WTC11 (cell line): ENCODE results near the gene MRPL55. TPM values are rescaled to one million over a fixed set of nuclear protein-coding genes. Genes with fewer than 3 reads are reported as not detected.
A peak's percentile ranks its signal among the peaks of the same experiment; 100 is the strongest.

Source experiments
- ATAC-seq: fragments of 200-7000 bp; cut with Tn5 transposase; 2 replicates; pipeline ENCODE4 v1.10.0; 2021; ENCODE audit warnings: mild to moderate bottlenecking, moderate library complexity
- CTCF ChIA-PET: fragments of 300-600 bp; sonication (Branson Sonifier 250); formaldehyde crosslinking; loops from one replicate; lab custom pipeline; 2021; ENCODE audit warnings: antibody characterized with exemption; lab: Charles Lee
- POLR2A ChIA-PET: fragments of 350-600 bp; sonication (Branson Sonifier 250); formaldehyde crosslinking; loops from one replicate; lab custom pipeline; 2021; ENCODE audit warnings: antibody characterized with exemption; lab: Charles Lee
- DNase-seq: peaks from one replicate; pipeline ENCODE4 v3.0.0; 2021; ENCODE audit warnings: low spot score
- H3K27ac Mint-ChIP-seq: 2 replicates; pipeline ENCODE4 v1.8.0; 2021; ENCODE audit warnings: mixed read lengths
- H3K27me3 Mint-ChIP-seq: 2 replicates; pipeline ENCODE4 v1.8.0; 2021; ENCODE audit warnings: low read depth, mild to moderate bottlenecking, moderate library complexity, mixed read lengths
- H3K36me3 Mint-ChIP-seq: 2 replicates; pipeline ENCODE4 v1.8.0; 2021; ENCODE audit warnings: mixed read lengths
- H3K4me1 Mint-ChIP-seq: 2 replicates; pipeline ENCODE4 v1.8.0; 2022; ENCODE audit warnings: mixed read lengths
- H3K4me3 Mint-ChIP-seq: 2 replicates; pipeline ENCODE4 v1.8.0; 2021; ENCODE audit warnings: mild to moderate bottlenecking, moderate library complexity, mixed read lengths
- H3K9me3 Mint-ChIP-seq: 2 replicates; pipeline ENCODE4 v1.8.0; 2021; ENCODE audit warnings: mixed read lengths
- ATF2 ChIP-seq: sonication (generic); formaldehyde crosslinking; IDR thresholded peaks from 2 replicates; pipeline ENCODE4 v1.8.1; 2022; ENCODE audit warnings: low read depth, missing genetic modification reagents, borderline replicate concordance
- ATF3 ChIP-seq: sonication (generic); formaldehyde crosslinking; conservative IDR thresholded peaks from 2 replicates; pipeline ENCODE4 v1.8.1; 2022; ENCODE audit warnings: mild to moderate bottlenecking, missing genetic modification reagents
- ATF6 ChIP-seq: sonication (generic); formaldehyde crosslinking; IDR thresholded peaks from 2 replicates; pipeline ENCODE4 v1.8.1; 2023; ENCODE audit warnings: mild to moderate bottlenecking, missing genetic modification reagents
- CREM ChIP-seq: sonication (generic); formaldehyde crosslinking; IDR thresholded peaks from 2 replicates; pipeline ENCODE4 v1.8.1; 2022; ENCODE audit warnings: mild to moderate bottlenecking, missing genetic modification reagents, moderate library complexity
- FOXJ3 ChIP-seq: sonication (generic); formaldehyde crosslinking; IDR thresholded peaks from 2 replicates; pipeline ENCODE4 v1.9.0; 2021; ENCODE audit warnings: missing genetic modification reagents, mild to moderate bottlenecking, borderline replicate concordance
- GRHL2 ChIP-seq: fragments of 250-450 bp; sonication (Bioruptor Pico); IDR thresholded peaks from 2 replicates; pipeline ENCODE4 v1.8.0; 2022; ENCODE audit warnings: mild to moderate bottlenecking, moderate library complexity; ENCODE audit not compliant: insufficient replicate concordance, severe bottlenecking
- GTF2I ChIP-seq: fragments of 250-450 bp; sonication (Bioruptor Pico); conservative IDR thresholded peaks from 2 replicates; pipeline ENCODE4 v1.4.0; 2021; ENCODE audit warnings: mild to moderate bottlenecking
- HMGXB4 ChIP-seq: sonication (generic); formaldehyde crosslinking; IDR thresholded peaks from 2 replicates; pipeline ENCODE4 v1.8.1; 2023; ENCODE audit warnings: mild to moderate bottlenecking, moderate library complexity, missing genetic modification reagents
- IRF2 ChIP-seq: sonication (generic); formaldehyde crosslinking; IDR thresholded peaks from 2 replicates; pipeline ENCODE4 v1.8.0; 2022; ENCODE audit warnings: low read depth, missing genetic modification reagents, borderline replicate concordance
- NFATC4 ChIP-seq: fragments of 250-450 bp; sonication (Bioruptor Pico); IDR thresholded peaks from 2 replicates; pipeline ENCODE4 v1.9.0; 2021; ENCODE audit warnings: mild to moderate bottlenecking
- NFYB ChIP-seq: sonication (generic); formaldehyde crosslinking; conservative IDR thresholded peaks from 2 replicates; pipeline ENCODE4 v1.8.0; 2022; ENCODE audit warnings: low read depth, missing genetic modification reagents
- PRDM15 ChIP-seq: sonication (generic); formaldehyde crosslinking; IDR thresholded peaks from 2 replicates; pipeline ENCODE4 v1.8.0; 2022; ENCODE audit warnings: missing genetic modification reagents
- SMAD3 ChIP-seq: sonication (generic); formaldehyde crosslinking; IDR thresholded peaks from 2 replicates; pipeline ENCODE4 v1.8.0; 2022; ENCODE audit warnings: missing genetic modification reagents, mild to moderate bottlenecking, borderline replicate concordance
- SMAD4 ChIP-seq: sonication (generic); formaldehyde crosslinking; IDR thresholded peaks from 2 replicates; pipeline ENCODE4 v1.8.0; 2022; ENCODE audit warnings: mild to moderate bottlenecking, missing genetic modification reagents
- SOX15 ChIP-seq: fragments of 250-450 bp; sonication (Bioruptor Pico); IDR thresholded peaks from 2 replicates; pipeline ENCODE4 v1.9.0; 2021; ENCODE audit warnings: mild to moderate bottlenecking
- USF2 ChIP-seq: sonication (generic); formaldehyde crosslinking; IDR thresholded peaks from 2 replicates; pipeline ENCODE4 v1.8.1; 2023; ENCODE audit warnings: mild to moderate bottlenecking, missing genetic modification reagents, moderate library complexity
- ZBTB21 ChIP-seq: sonication (generic); formaldehyde crosslinking; IDR thresholded peaks from 2 replicates; pipeline ENCODE4 v1.8.1; 2023; ENCODE audit warnings: mild to moderate bottlenecking, missing genetic modification reagents, borderline replicate concordance
- ZNF121 ChIP-seq: sonication (generic); formaldehyde crosslinking; IDR thresholded peaks from 2 replicates; pipeline ENCODE4 v1.8.0; 2023; ENCODE audit warnings: missing genetic modification reagents
- ZNF219 ChIP-seq: sonication (generic); formaldehyde crosslinking; IDR thresholded peaks from 2 replicates; pipeline ENCODE4 v1.8.0; 2023; ENCODE audit warnings: missing genetic modification reagents, mild to moderate bottlenecking, borderline replicate concordance
- ZNF232 ChIP-seq: sonication (generic); formaldehyde crosslinking; IDR thresholded peaks from 2 replicates; pipeline ENCODE4 v1.8.0; 2022; ENCODE audit warnings: mild to moderate bottlenecking, missing genetic modification reagents
- ZNF281 ChIP-seq: sonication (generic); formaldehyde crosslinking; IDR thresholded peaks from 2 replicates; pipeline ENCODE4 v1.8.0; 2023; ENCODE audit warnings: mild to moderate bottlenecking, missing genetic modification reagents
- ZNF317 ChIP-seq: sonication (generic); formaldehyde crosslinking; IDR thresholded peaks from 2 replicates; pipeline ENCODE4 v1.8.1; 2023; ENCODE audit warnings: low read depth, mild to moderate bottlenecking, moderate library complexity, missing genetic modification reagents, borderline replicate concordance
- total RNA-seq: library from RNA; stranded (reverse); gene quantifications from 3 replicates; pipeline ENCODE4 v1.2.3, GENCODE V29; 2021

Gene MRPL55
- total RNA-seq, 1 experiment from 2014 or later: 66.9 TPM

GRCh38 chr1:228071839-228072657 is 37.1 kb downstream of the MRPL55 start:
- no peaks in the 10 kb centered on the region for H3K36me3 Mint-ChIP-seq
- H3K4me3 Mint-ChIP-seq: no peak overlapping the region
- ChIA-PET CTCF (no interaction called here), POLR2A (no interaction called here)
- no peak for DNase-seq
- H3K27ac Mint-ChIP-seq: no peak overlapping the region
- peak; percentile 47 for ATAC-seq
- H3K4me1 Mint-ChIP-seq: 0 out of 2 replicates have a peak, but pooled peaks cover 4% of the 10 kb centered on the region
- H3K27me3 Mint-ChIP-seq: peaks cover 86% of the 10 kb centered on the region
- TF ChIP-seq SMAD4 (CRISPR knock-in tag) (no peak), USF2 (CRISPR knock-in tag) (no peak), ZNF219 (CRISPR knock-in tag) (no peak), GTF2I (no peak), SOX15 (CRISPR knock-in tag) (no peak), ZNF281 (no peak)
- no peaks in the 10 kb centered on the region for H3K9me3 Mint-ChIP-seq

GRCh38 chr1:228070851-228071250 is 38.2 kb downstream of the MRPL55 start:
- ChIA-PET POLR2A (no interaction called here), CTCF (no interaction called here)
- Mint-ChIP-seq H3K36me3 (no peaks in the 10 kb centered on the region), H3K27me3 (peaks cover 86% of the 10 kb centered on the region), H3K9me3 (no peaks in the 10 kb centered on the region), H3K27ac (no peak overlapping the region), H3K4me1 (0 out of 2 replicates have a peak, but pooled peaks cover 4% of the 10 kb centered on the region), H3K4me3 (no peak overlapping the region)
- DNase-seq: no peak
- ATAC-seq: no peak
- TF ChIP-seq ZBTB21 (no peak), IRF2 (no peak), SMAD3 (CRISPR knock-in tag) (no peak), CREM (no peak), ZNF232 (CRISPR knock-in tag) (no peak), ATF6 (CRISPR knock-in tag) (no peak), PRDM15 (CRISPR knock-in tag) (no peak), ATF2 (CRISPR knock-in tag) (no peak), GRHL2 (CRISPR knock-in tag) (no peak), ZNF121 (CRISPR knock-in tag) (no peak), ATF3 (CRISPR knock-in tag) (no peak), FOXJ3 (CRISPR knock-in tag) (no peak), NFYB (CRISPR knock-in tag) (no peak), NFATC4 (CRISPR knock-in tag) (no peak), HMGXB4 (no peak), ZNF317 (no peak)
